Measurements from ENCODE around the gene GLRA2.

GRCh38 chrX:14698790-14699189 is 169.5 kb downstream of the GLRA2 start:
- TF ChIP-seq TAF1 (IDR thresholded peaks at IDR 0.05; ENCODE audit: low read depth, low read length) (no peak), POLR2A (IDR thresholded peaks at IDR 0.05; ENCODE audit: low read depth, low read length) (no peak), POLR2AphosphoS5 (IDR thresholded peaks at IDR 0.05; ENCODE audit: low read depth, low read length) (no peak), PAX5 (IDR thresholded peaks at IDR 0.05; ENCODE audit: insufficient read depth, low read length, severe bottlenecking) (no peak), SPI1 (IDR thresholded peaks at IDR 0.05; ENCODE audit: low read depth, low read length) (no peak), POU2F2 (IDR thresholded peaks at IDR 0.05; ENCODE audit: low read depth, low read length) (no peak)

Measured in GM12891 (cell line).